T-helper 1 cell (primary cell): Measurements from ENCODE around the gene NKAIN2.
"Not testable (repeated sequence)": the region's sequence is repeated elsewhere in the genome, so short reads cannot be mapped to it uniquely, and the experiment has no call there.

Experiments used
- DNase-seq, 5 donors: peaks; one replicate each; pipeline ENCODE4 v3.0.0-alpha.2; 2012 to 2020

NKAIN2 gene

DNA sequence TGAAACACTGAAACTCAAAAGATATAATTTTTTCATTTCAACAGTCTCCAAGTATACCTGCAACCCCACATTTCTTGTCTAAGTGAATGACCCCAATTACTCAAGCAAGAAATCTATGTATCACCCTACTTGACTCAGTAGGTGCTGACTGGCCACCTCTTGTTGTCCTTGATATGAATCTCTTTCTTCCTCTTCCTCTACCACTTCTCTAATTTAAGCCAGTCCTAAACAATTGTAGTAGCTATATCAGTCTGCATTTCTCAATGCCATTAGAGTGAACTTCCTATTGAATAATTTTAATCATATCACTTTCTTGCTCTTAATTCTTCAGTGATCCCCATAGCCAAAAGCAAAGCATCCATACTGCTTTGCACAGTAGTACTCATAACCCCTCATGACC is 93.2 kb downstream of the NKAIN2 start:
- no peak for DNase-seq

- DNase-seq, result no peak
These were observed 94.3 kb downstream of the NKAIN2 start for GRCh38 chr6:123897965-123898364.

- DNase-seq, result no peak
These were observed 95.0 kb downstream of the NKAIN2 start for GRCh38 chr6:123898665-123899064.

DNA sequence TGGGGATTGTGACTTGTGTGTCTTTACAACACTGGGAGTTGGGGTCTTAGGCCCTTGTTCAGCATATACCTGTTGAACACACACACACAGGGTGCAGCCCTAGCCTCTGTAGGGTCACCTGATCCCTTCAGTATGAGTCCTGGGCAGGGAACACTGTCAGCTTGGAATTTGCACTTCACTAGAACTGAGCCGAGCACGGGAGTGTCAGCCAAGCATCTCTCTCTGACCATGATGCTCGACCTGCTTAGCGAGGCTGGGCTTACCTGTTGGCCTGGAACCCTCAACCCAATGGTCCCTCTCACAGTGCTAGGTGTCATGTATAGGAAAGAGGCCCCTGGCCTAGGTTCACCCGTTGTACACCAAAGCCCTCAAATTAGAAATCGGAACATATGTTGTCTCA is 96.1 kb downstream of the NKAIN2 start:
- DNase-seq, result no peak

GRCh38 chr6:123901436-123901835 is 97.8 kb downstream of the NKAIN2 start:
- DNase-seq, result no peak

DNA sequence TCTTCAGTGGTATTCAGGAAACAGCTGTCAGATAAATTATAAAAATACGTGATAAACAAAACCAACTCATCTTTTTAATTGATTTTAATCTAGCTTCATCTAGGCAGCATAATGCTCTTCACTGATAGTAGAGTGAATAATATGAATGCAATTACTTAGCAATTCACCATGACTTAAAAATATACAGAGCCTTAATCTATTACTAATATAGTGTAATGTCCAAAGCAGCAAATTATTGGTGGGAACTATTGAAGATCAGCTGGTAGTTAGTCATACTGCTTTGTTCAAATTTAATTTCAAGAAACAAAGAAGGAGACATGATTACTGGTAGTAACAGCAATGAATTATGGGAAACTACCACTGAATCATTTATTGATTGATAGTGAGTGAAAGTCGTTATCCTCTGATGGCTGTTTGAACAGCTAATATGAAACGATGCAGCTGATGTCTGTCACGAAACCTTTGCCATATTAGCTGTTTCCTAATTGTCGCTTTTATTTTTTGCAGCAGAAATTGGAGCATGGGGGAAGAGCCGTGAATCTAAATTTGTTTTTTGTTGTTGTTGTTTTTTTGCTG is 99.2 kb downstream of the NKAIN2 start:
- DNase-seq, result no peak

- no peak for DNase-seq
These were observed 100.6 kb downstream of the NKAIN2 start for GRCh38 chr6:123904228-123904627.

DNA sequence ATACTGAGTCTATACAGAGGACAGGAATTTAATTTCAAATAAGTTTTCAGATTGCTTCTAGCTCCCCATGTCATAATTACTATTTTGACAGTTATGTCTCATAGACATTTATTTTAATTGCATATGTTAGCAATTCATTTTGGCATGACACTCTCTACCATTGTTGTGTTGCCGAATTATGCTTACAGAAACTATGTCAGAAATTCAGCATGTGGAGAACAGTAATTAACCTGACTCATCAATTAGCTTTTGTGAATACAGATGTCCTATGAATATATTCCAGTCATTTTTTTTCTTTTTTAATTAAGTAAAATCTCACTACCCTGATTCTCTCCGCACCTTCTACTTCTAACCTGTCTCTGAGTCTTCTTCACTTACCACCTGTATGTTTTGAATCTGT is 105.1 kb downstream of the NKAIN2 start:
- no peak for DNase-seq

GRCh38 chr6:123909989-123910388 is 106.3 kb downstream of the NKAIN2 start:
- no peak for DNase-seq

DNA sequence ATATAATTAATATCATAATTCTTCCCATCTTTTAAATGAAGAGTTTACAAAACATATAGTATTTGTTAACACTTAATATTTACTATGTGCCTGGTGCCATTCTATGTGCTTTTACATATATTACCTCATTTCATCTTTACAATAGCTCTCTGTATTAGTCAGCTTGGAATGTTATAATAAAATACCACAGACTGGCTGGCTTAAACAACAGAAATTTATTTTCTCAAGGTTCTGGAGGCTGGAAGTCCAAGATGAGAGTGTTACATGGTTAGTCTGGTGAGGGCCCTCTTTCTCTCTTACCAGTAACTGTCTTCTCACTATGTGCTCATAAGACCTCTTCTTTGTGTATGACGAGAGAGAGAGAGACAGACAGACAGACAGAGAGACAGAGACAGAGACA is 110.2 kb downstream of the NKAIN2 start:
- no peak for DNase-seq

DNA sequence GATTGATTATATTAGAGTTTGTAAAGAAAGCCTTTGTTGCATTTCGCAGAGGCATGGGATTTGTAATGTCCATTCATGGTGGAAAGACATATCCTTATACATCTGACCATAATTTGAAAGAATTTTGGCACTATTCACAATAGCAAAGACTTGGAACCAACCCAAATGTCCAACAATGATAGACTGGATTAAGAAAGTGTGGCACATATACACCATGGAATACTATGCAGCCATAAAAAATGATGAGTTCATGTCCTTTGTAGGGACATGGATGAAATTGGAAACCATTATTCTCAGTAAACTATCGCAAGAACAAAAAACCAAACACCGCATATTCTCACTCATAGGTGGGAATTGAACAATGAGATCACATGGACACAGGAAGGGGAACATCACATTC is 119.7 kb downstream of the NKAIN2 start:
- not testable (repeated sequence) for DNase-seq

DNA sequence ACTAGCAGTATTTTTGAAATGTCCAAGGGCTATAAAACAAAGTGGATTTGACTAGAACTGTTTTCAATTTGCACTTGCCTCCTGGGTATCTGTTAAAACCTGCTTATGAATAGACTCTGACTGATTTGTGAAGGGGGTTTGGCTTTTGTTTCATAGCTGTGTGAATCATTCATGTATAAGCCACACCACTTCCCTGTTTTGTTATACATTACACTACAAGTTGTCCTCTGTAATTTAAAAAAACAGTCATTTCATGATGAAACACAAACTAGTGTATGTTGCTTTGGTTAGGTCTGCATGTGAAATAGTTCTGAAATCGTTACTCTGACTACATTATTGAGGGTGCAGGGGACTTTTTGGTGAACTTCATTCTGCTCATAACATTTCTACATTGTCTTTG is 121.7 kb downstream of the NKAIN2 start:
- DNase-seq, result peak in 1 of 5 donors; percentile 2

- no peak for DNase-seq
These were observed 122.3 kb downstream of the NKAIN2 start for GRCh38 chr6:123925842-123926399.

- DNase-seq, result no peak
These were observed 124.9 kb downstream of the NKAIN2 start for GRCh38 chr6:123928529-123928928.

GRCh38 chr6:123931928-123932327 is 128.3 kb downstream of the NKAIN2 start:
- no peak for DNase-seq

DNA sequence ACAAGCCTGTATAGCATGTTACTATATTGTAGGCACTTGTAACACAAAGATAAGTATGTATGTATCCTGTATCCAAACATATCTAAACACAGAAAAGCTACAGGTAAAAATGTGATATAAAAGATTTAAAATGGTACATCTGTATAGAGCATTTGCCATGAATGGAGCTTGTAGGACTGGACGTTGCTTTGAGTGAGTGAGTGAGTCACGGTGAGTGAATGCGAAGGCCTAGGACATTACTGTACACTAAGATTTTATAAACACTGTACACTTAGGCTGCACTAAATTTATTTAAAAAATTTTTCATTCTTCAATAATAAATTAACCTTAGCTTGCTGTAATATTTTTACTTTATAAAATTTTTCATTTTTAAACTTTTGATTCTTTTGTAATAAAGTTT is 136.9 kb downstream of the NKAIN2 start:
- DNase-seq, result no peak

- DNase-seq, result no peak
These were observed 138.2 kb downstream of the NKAIN2 start for GRCh38 chr6:123941855-123942254.

DNA sequence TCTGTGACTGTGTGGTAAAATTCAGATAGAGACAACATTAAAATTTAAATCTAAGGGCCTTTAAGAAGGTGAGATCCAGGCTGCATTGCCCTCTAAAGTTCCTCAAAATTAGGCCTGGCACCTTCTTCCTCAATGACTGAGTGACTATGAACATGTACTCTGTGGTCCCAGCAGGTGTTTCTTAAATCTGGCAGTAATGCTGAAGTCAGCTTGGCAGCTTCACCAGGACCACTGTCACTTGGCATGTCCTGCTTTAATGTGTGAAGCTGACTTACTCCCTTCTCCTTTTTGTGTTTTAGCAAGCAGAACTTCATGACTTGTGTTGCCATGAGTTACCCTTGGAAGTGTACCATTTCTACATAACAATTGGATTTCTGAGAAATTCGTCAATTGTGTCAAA is 141.7 kb downstream of the NKAIN2 start:
- DNase-seq, result no peak

- no peak for DNase-seq
These were observed 150.3 kb downstream of the NKAIN2 start for GRCh38 chr6:123953920-123954319.

DNA sequence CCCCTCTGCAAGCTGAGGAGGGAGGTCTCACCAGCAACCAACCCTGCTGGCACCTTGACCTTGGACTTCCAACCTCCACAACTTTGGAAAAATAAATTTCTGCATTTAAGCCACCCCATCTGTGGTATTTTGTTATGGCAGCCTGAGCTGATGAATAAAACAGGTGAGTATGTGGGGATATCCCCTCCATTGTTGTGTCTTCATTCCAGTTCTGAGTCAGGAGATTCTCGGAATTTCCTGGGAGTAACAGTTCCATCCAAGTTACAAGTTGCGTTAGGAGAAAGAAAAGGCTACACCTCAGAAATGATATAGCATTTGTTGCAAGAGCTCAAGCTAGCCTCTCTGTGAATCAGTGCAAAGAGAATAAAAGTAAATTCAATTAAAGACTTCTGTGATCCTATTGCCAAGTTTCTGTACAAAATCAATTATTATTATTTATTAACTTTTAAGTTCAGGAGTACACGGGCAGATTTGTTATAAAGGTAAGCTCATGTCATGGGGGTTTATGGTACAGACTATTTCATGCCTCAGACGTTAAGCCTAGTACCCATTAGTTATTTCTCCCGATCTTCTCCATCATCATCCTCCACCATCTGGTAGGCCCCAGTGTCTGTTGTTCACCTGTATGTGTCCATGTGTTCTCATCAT is 153.0 kb downstream of the NKAIN2 start:
- DNase-seq, result no peak

DNA sequence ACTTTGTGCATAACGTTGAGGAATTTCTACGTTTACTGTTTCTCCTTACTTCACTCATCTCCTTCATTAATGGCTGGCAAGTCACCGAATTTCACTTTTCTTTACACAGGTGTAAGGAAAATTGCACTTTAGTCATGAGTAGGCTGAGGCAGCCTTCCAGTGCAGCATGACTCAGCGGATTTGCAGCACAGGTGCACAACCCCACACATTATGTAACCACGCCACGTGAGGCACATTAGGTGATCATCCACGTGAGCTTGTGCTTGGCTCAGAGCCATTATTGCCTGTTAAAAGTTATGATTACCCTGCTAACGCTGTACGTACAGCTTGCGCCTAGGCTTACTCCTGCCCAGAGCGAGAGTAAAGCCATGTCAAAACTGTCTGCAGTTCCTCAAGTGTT is 158.8 kb downstream of the NKAIN2 start:
- DNase-seq, result no peak

DNA sequence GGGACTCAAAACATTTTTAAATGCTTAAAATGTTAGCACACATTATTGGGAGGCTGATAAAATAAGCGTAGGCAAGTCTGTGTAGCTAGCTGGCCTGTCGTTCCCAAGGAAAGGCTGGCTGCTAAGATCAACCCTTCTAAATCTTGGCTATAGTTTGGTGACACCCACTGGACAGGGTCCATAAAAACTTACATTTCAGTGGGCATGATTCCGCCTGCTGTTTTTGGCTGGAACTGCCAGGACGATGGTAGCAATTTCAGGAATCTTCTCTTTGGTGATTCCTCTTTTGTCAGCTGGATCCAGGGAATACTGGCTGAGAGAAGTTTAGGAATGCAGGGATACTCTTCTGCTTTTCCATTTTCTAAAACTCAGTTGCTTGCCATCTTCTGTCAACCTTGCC is 162.2 kb downstream of the NKAIN2 start:
- DNase-seq, result no peak

GRCh38 chr6:123966618-123967017 is 163.0 kb downstream of the NKAIN2 start:
- no peak for DNase-seq

- DNase-seq, result no peak
These were observed 164.2 kb downstream of the NKAIN2 start for GRCh38 chr6:123967905-123968304.
